DND-41 (cell line): ENCODE measurements around the gene NTN5.

ENCODE experiments used
- ATAC-seq: fragments of 200-7000 bp; cut with Tn5 transposase; 3 replicates; pipeline ENCODE4 v1.9.1; 2021; ENCODE audit warnings: low read depth; ENCODE audit not compliant: insufficient read depth
- DNase-seq: peaks from one replicate; pipeline ENCODE4 v3.0.0-alpha.2; 2020
- H2AFZ ChIP-seq: 2 replicates; pipeline ENCODE4 v1.6.0; 2012; ENCODE audit warnings: low read depth, low read length
- H3K27ac ChIP-seq: 2 replicates; pipeline ENCODE4 v1.5.1; 2012; ENCODE audit warnings: low read length, inconsistent platforms
- H3K27me3 ChIP-seq: fragments of 200-600 bp; sonication (generic); 2 replicates; pipeline ENCODE4 v1.6.0; 2012; ENCODE audit warnings: low read length, mild to moderate bottlenecking, inconsistent platforms; ENCODE audit not compliant: insufficient read depth, poor library complexity
- H3K36me3 ChIP-seq: 2 replicates; pipeline ENCODE4 v1.5.1; 2012; ENCODE audit warnings: low read length, inconsistent platforms; ENCODE audit not compliant: insufficient read depth
- H3K4me1 ChIP-seq: 2 replicates; pipeline ENCODE4 v1.5.1; 2012; ENCODE audit warnings: mild to moderate bottlenecking, low read length; ENCODE audit not compliant: insufficient read depth
- H3K4me2 ChIP-seq: 2 replicates; pipeline ENCODE4 v1.6.0; 2012; ENCODE audit warnings: mild to moderate bottlenecking, moderate library complexity, low read length, inconsistent platforms; ENCODE audit not compliant: insufficient read depth
- H3K4me3 ChIP-seq, 2 experiments: fragments of 200-600 bp in 1 of 2; shearing (Covaris generic) in 1 of 2; 2 replicates each; pipeline ENCODE4 v1.5.1; 2012 to 2016; ENCODE audit warnings: inconsistent platforms in 2 of 2, low read length in 2 of 2, mild to moderate bottlenecking in 2 of 2, low read depth in 1 of 2, moderate library complexity in 1 of 2
- H3K79me2 ChIP-seq: 2 replicates; pipeline ENCODE4 v1.6.0; 2012; ENCODE audit warnings: low read length, inconsistent platforms; ENCODE audit not compliant: insufficient read depth
- H3K9ac ChIP-seq: 2 replicates; pipeline ENCODE4 v1.6.0; 2012; ENCODE audit warnings: low read depth, mild to moderate bottlenecking, inconsistent platforms, low read length, moderate library complexity
- H3K9me3 ChIP-seq: 2 replicates; pipeline ENCODE4 v1.5.1; 2012; ENCODE audit warnings: low read length, moderate library complexity, mild to moderate bottlenecking, inconsistent platforms; ENCODE audit not compliant: insufficient read depth, severe bottlenecking
- H4K20me1 ChIP-seq: 2 replicates; pipeline ENCODE4 v1.6.0; 2012; ENCODE audit warnings: low read length; ENCODE audit not compliant: insufficient read depth
- CTCF ChIP-seq: IDR thresholded peaks from 2 replicates; pipeline ENCODE4 v1.5.1; 2012; ENCODE audit warnings: borderline replicate concordance, low read length, moderate library complexity, mild to moderate bottlenecking; ENCODE audit not compliant: poor library complexity, severe bottlenecking; ENCODE audit errors: extremely low read depth
- EZH2 ChIP-seq: IDR thresholded peaks from 3 replicates; pipeline ENCODE4 v1.6.1; 2012; ENCODE audit warnings: borderline replicate concordance, low read depth, mild to moderate bottlenecking, moderate library complexity, low read length, inconsistent platforms; ENCODE audit not compliant: severe bottlenecking

NTN5 gene

GRCh38 chr19:48674216-48674809 is 1.5 kb upstream of the NTN5 start:
- no peak overlapping the region for H2AFZ ChIP-seq
- no peak overlapping the region; the same call in 1 of the 2 replicates for H3K27ac ChIP-seq
- no peaks in the 10 kb centered on the region for H3K27me3 ChIP-seq

GRCh38 chr19:48673436-48674100 is 751 bp upstream of the NTN5 start:
- Histone ChIP-seq H3K9me3 (no peaks in the 10 kb centered on the region), H3K36me3 (no peaks in the 10 kb centered on the region), H3K4me1 (peaks cover 10% of the 10 kb centered on the region), H3K79me2 (no peaks in the 10 kb centered on the region), H3K27ac (no peak overlapping the region), H2AFZ (no peak overlapping the region), H3K4me3 (no peak overlapping the region), H4K20me1 (no peaks in the 10 kb centered on the region), H3K27me3 (no peaks in the 10 kb centered on the region), H3K4me2 (no peak overlapping the region), H3K9ac (no peak overlapping the region)
- DNase-seq (no peak), ATAC-seq (no peak)
- TF ChIP-seq EZH2, result no peak

More at GRCh38 chr19:48674216-48674809, 1.5 kb upstream of the NTN5 start:
- Histone ChIP-seq H3K79me2 (no peaks in the 10 kb centered on the region), H4K20me1 (no peaks in the 10 kb centered on the region), H3K4me3 (no peak overlapping the region), H3K36me3 (no peaks in the 10 kb centered on the region), H3K9ac (no peak overlapping the region; the same call in 1 of the 2 replicates), H3K4me2 (no peak overlapping the region), H3K9me3 (no peaks in the 10 kb centered on the region), H3K4me1 (peaks cover 10% of the 10 kb centered on the region)
- no peak for TF ChIP-seq CTCF
- no peak for TF ChIP-seq EZH2
- DNase-seq, result no peak
- ATAC-seq, result no peak

- peaks cover 10% of the 10 kb centered on the region for H3K4me1 ChIP-seq
- no peak overlapping the region for H3K4me2 ChIP-seq
- no peaks in the 10 kb centered on the region for H3K9me3 ChIP-seq
- no peaks in the 10 kb centered on the region for H3K27me3 ChIP-seq
- no peak overlapping the region for H3K4me3 ChIP-seq
- DNase-seq (no peak), ATAC-seq (no peak)
- no peak overlapping the region for H3K27ac ChIP-seq
- H3K79me2 ChIP-seq, result no peaks in the 10 kb centered on the region
- TF ChIP-seq EZH2 (no peak), CTCF (no peak)
- no peaks in the 10 kb centered on the region for H4K20me1 ChIP-seq
- no peak overlapping the region for H2AFZ ChIP-seq
- H3K36me3 ChIP-seq, result no peaks in the 10 kb centered on the region
- no peak overlapping the region for H3K9ac ChIP-seq
Observed at GRCh38 chr19:48671446-48671995, 1.3 kb downstream of the NTN5 start.
